Ishikawa (cell line): ENCODE results near the gene GPR21.

Experiments used
- EP300 ChIP-seq: IDR thresholded peaks from 2 replicates; pipeline ENCODE4 v1.6.1; 2012; ENCODE audit warnings: borderline replicate concordance
- FOXM1 ChIP-seq: IDR thresholded peaks from 2 replicates; pipeline ENCODE4 v1.6.1; 2012; ENCODE audit warnings: low read depth, borderline replicate concordance
- MAX ChIP-seq: IDR thresholded peaks from 2 replicates; pipeline ENCODE4 v1.6.1; 2012
- REST ChIP-seq: IDR thresholded peaks from 2 replicates; pipeline ENCODE4 v1.6.1; 2012; ENCODE audit warnings: low read depth, mild to moderate bottlenecking
- TAF1 ChIP-seq: IDR thresholded peaks from 2 replicates; pipeline ENCODE4 v1.6.1; 2012; ENCODE audit warnings: low read depth, mild to moderate bottlenecking
- TEAD4 ChIP-seq: IDR thresholded peaks from 2 replicates; pipeline ENCODE4 v1.6.1; 2012
- USF1 ChIP-seq: IDR thresholded peaks from 2 replicates; pipeline ENCODE4 v1.6.1; 2012
- ZBTB7A ChIP-seq: IDR thresholded peaks from 2 replicates; pipeline ENCODE4 v1.6.1; 2012; ENCODE audit warnings: low read depth

GRCh38 chr9:123084256-123084655 lies 50.8 kb downstream of the GPR21 start:
- TF ChIP-seq TEAD4 (no peak), REST (no peak), ZBTB7A (no peak), MAX (no peak), FOXM1 (no peak), TAF1 (no peak), USF1 (no peak), EP300 (no peak)
